ENCODE measurements around the gene BRINP3. TPM values are rescaled to one million over a fixed set of nuclear protein-coding genes. Genes with fewer than 3 reads are reported as not detected.

The BRINP3 gene
- total RNA-seq, 1 donor = 2.3 TPM

GRCh38 chr1:190476321-190476720 is 1.3 kb downstream of the BRINP3 start:
- peak overlapping the region; percentile 62 for H3K4me3 ChIP-seq (ENCODE audit: low read depth, low read length)
- DNase-seq (ENCODE audit: low read depth) = no peak
- TF ChIP-seq CTCF (IDR thresholded peaks at IDR 0.05; ENCODE audit: insufficient read depth, low read length) = no peak

- TF ChIP-seq CTCF (IDR thresholded peaks at IDR 0.05; ENCODE audit: insufficient read depth, low read length) = no peak
- H3K4me3 ChIP-seq (ENCODE audit: low read depth, low read length) = peak overlapping the region; percentile 62
- peak; percentile 20 for DNase-seq (ENCODE audit: low read depth)
These were observed 2.1 kb downstream of the BRINP3 start for GRCh38 chr1:190475421-190476141.

- peak; percentile 18 for DNase-seq (ENCODE audit: low read depth)
These were observed 2.9 kb downstream of the BRINP3 start for GRCh38 chr1:190474650-190475211.

GRCh38 chr1:190474010-190474409 is 3.7 kb downstream of the BRINP3 start:
- DNase-seq (ENCODE audit: low read depth) = no peak
- H3K4me3 ChIP-seq (ENCODE audit: low read depth, low read length) = peak overlapping the region; percentile 62
- no peak for TF ChIP-seq CTCF (IDR thresholded peaks at IDR 0.05; ENCODE audit: insufficient read depth, low read length)

More at GRCh38 chr1:190474650-190475211, 2.9 kb downstream of the BRINP3 start:
- no peak for TF ChIP-seq CTCF (IDR thresholded peaks at IDR 0.05; ENCODE audit: insufficient read depth, low read length)
- peak overlapping the region; percentile 62 for H3K4me3 ChIP-seq (ENCODE audit: low read depth, low read length)

- TF ChIP-seq CTCF (IDR thresholded peaks at IDR 0.05; ENCODE audit: insufficient read depth, low read length) = no peak
- peak; percentile 5 for DNase-seq (ENCODE audit: low read depth)
- no peak overlapping the region for H3K4me3 ChIP-seq (ENCODE audit: low read depth, low read length)
These were observed 5.2 kb downstream of the BRINP3 start for GRCh38 chr1:190472494-190472893.

GRCh38 chr1:190472042-190472441 is 5.6 kb downstream of the BRINP3 start:
- DNase-seq (ENCODE audit: low read depth) = no peak
- H3K4me3 ChIP-seq (ENCODE audit: low read depth, low read length) = no peak overlapping the region
- no peak for TF ChIP-seq CTCF (IDR thresholded peaks at IDR 0.05; ENCODE audit: insufficient read depth, low read length)
